Measurements from ENCODE around the gene COL23A1.

Gene COL23A1

GRCh38 chr5:178301641-178302040 lies 288.6 kb downstream of the COL23A1 start:
- H2AFZ ChIP-seq (ENCODE audit: low read length), result no peak overlapping the region
- H3K4me3 ChIP-seq (ENCODE audit: low read length), result no peak overlapping the region
- H4K20me1 ChIP-seq (ENCODE audit: insufficient read depth, low read length), result no peaks in the 10 kb centered on the region
- H3K27ac ChIP-seq (ENCODE audit: low read length), result no peak overlapping the region
- H3K4me1 ChIP-seq (ENCODE audit: low read length), result no peaks in the 10 kb centered on the region
- H3K9ac ChIP-seq (ENCODE audit: low read length), result no peak overlapping the region
- no peaks in the 10 kb centered on the region for H3K9me2 ChIP-seq (replicated peaks; ENCODE audit: insufficient read depth, low read length)
- no peaks in the 10 kb centered on the region for H3K79me2 ChIP-seq (ENCODE audit: low read length)
- H3K4me2 ChIP-seq (ENCODE audit: low read depth, low read length), result no peak overlapping the region
- H3K9me3 ChIP-seq (replicated peaks; ENCODE audit: insufficient read depth, low read length), result no peaks in the 10 kb centered on the region; the same call in 1 of the 2 replicates
- DNase-seq, result no peak
- no peaks in the 10 kb centered on the region for H3F3A ChIP-seq (ENCODE audit: insufficient read depth, low read length)
- peaks cover 47% of the 10 kb centered on the region for H3K27me3 ChIP-seq (replicated peaks; ENCODE audit: insufficient read depth, low read length)
- TF ChIP-seq EZH2 (optimal IDR thresholded peaks at IDR 0.05; ENCODE audit: low read depth, low read length) (no peak), EZH2phosphoT487 (IDR thresholded peaks at IDR 0.05; ENCODE audit: low read length) (no peak)
- TF ChIP-seq, protein P1, sequence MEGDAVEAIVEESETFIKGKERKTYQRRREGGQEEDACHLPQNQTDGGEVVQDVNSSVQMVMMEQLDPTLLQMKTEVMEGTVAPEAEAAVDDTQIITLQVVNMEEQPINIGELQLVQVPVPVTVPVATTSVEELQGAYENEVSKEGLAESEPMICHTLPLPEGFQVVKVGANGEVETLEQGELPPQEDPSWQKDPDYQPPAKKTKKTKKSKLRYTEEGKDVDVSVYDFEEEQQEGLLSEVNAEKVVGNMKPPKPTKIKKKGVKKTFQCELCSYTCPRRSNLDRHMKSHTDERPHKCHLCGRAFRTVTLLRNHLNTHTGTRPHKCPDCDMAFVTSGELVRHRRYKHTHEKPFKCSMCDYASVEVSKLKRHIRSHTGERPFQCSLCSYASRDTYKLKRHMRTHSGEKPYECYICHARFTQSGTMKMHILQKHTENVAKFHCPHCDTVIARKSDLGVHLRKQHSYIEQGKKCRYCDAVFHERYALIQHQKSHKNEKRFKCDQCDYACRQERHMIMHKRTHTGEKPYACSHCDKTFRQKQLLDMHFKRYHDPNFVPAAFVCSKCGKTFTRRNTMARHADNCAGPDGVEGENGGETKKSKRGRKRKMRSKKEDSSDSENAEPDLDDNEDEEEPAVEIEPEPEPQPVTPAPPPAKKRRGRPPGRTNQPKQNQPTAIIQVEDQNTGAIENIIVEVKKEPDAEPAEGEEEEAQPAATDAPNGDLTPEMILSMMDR (IDR thresholded peaks at IDR 0.05; ENCODE audit: low read length), result no peak
- no peaks in the 10 kb centered on the region for H3K36me3 ChIP-seq (replicated peaks; ENCODE audit: insufficient read depth, low read length)

DNA sequence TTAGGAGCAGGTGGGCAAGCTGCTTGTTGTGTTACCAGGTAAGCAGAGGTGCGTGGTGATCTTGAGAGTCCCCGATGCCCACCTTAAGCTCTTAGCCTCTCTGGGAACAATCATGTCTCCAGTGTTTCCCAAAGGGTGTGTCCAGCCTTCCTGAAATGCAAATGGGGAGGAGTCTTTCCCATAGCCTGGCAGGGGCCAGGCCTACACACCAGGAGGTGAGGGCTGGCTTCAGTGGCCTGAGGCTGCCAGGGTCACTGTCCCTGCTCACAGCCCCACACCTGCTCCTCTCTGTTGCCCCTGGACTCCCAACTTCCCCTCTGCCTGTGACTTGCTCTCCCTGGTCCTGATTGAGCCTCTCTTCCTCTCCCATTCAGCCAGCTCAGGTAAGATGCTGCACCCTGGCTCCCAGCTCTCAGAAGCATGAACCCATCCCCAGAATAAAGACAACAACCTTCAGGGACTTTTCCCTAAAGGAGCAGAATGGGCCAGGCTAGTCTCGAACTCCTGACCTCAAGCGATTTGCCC lies 291.8 kb downstream of the COL23A1 start:
- Histone ChIP-seq H3K9ac (ENCODE audit: low read length) (no peak overlapping the region), H4K20me1 (ENCODE audit: insufficient read depth, low read length) (no peaks in the 10 kb centered on the region), H3K9me2 (replicated peaks; ENCODE audit: insufficient read depth, low read length) (no peaks in the 10 kb centered on the region), H3K4me1 (ENCODE audit: low read length) (no peaks in the 10 kb centered on the region), H3K36me3 (replicated peaks; ENCODE audit: insufficient read depth, low read length) (no peaks in the 10 kb centered on the region), H3K4me2 (ENCODE audit: low read depth, low read length) (no peak overlapping the region), H3K79me2 (ENCODE audit: low read length) (no peaks in the 10 kb centered on the region), H3F3A (ENCODE audit: insufficient read depth, low read length) (no peaks in the 10 kb centered on the region), H3K4me3 (ENCODE audit: low read length) (no peak overlapping the region), H2AFZ (ENCODE audit: low read length) (no peak overlapping the region), H3K27ac (ENCODE audit: low read length) (no peak overlapping the region), H3K27me3 (replicated peaks; ENCODE audit: insufficient read depth, low read length) (peaks cover 37% of the 10 kb centered on the region), H3K9me3 (replicated peaks; ENCODE audit: insufficient read depth, low read length) (no peaks in the 10 kb centered on the region; the same call in 1 of the 2 replicates)
- TF ChIP-seq EZH2phosphoT487 (IDR thresholded peaks at IDR 0.05; ENCODE audit: low read length) (no peak), EZH2 (optimal IDR thresholded peaks at IDR 0.05; ENCODE audit: low read depth, low read length) (no peak)
- TF ChIP-seq, protein P1 (IDR thresholded peaks at IDR 0.05; ENCODE audit: low read length), result no peak
- DNase-seq, result no peak

GRCh38 chr5:178297751-178298150 lies 292.4 kb downstream of the COL23A1 start:
- Histone ChIP-seq H3F3A (ENCODE audit: insufficient read depth, low read length) (no peaks in the 10 kb centered on the region), H3K9me2 (replicated peaks; ENCODE audit: insufficient read depth, low read length) (no peaks in the 10 kb centered on the region), H3K4me3 (ENCODE audit: low read length) (no peak overlapping the region), H3K27ac (ENCODE audit: low read length) (no peak overlapping the region), H3K4me2 (ENCODE audit: low read depth, low read length) (no peak overlapping the region), H3K27me3 (replicated peaks; ENCODE audit: insufficient read depth, low read length) (peaks cover 35% of the 10 kb centered on the region), H3K9ac (ENCODE audit: low read length) (no peak overlapping the region), H3K79me2 (ENCODE audit: low read length) (no peaks in the 10 kb centered on the region), H3K36me3 (replicated peaks; ENCODE audit: insufficient read depth, low read length) (no peaks in the 10 kb centered on the region), H4K20me1 (ENCODE audit: insufficient read depth, low read length) (no peaks in the 10 kb centered on the region), H3K4me1 (ENCODE audit: low read length) (no peaks in the 10 kb centered on the region), H2AFZ (ENCODE audit: low read length) (no peak overlapping the region), H3K9me3 (replicated peaks; ENCODE audit: insufficient read depth, low read length) (no peaks in the 10 kb centered on the region; the same call in 1 of the 2 replicates)
- DNase-seq, result no peak
- TF ChIP-seq, protein P1 (IDR thresholded peaks at IDR 0.05; ENCODE audit: low read length), result no peak
- TF ChIP-seq EZH2phosphoT487 (IDR thresholded peaks at IDR 0.05; ENCODE audit: low read length) (no peak), EZH2 (optimal IDR thresholded peaks at IDR 0.05; ENCODE audit: low read depth, low read length) (no peak)

Data from MM.1S (cell line).